Gastrocnemius medialis (tissue), 4 donors: ENCODE results near the gene CTNNBL1.

Experiments
- POLR2A ChIP-seq, 2 donors: fragments of 450-650 bp; IDR thresholded peaks; one replicate each; pipeline ENCODE4 v1.6.1; 2017; ENCODE audit warnings: antibody characterized with exemption in 2 of 2, mild to moderate bottlenecking in 2 of 2, moderate library complexity in 2 of 2
- TF ChIP-seq, protein P1 (sequence below), 5 experiments: fragments of 450-650 bp in 3 of 5; fragments of 200-600 bp in 2 of 5; sonication (generic) in 2 of 5; IDR thresholded peaks in 4 of 5; conservative IDR thresholded peaks in 1 of 5; 1 replicate in 4 of 5; 2 replicates in 1 of 5; pipeline ENCODE4 v1.5.1; 2016 to 2019; ENCODE audit warnings: antibody characterized with exemption in 5 of 5, mild to moderate bottlenecking in 3 of 5, moderate library complexity in 3 of 5

DNA sequence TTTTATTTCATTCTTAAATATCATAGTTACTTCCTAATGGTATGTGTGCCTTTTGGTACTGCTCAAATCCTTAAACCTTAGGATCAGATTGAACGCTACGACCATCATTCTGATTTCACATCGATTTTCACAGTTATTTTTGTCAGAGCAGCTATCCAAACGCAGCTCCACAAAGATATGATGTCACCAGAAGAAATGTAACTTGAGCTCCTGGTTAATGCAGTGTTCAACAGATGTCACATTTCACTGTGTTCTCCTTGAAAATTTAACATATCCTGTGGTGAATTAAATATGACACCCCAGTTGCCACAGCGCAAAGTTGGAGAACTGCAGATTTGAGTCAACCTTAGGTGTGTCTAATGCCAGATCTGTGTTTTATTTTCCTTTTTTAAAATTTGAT, 81.4 kb downstream of the CTNNBL1 start:
- TF ChIP-seq, protein P1, sequence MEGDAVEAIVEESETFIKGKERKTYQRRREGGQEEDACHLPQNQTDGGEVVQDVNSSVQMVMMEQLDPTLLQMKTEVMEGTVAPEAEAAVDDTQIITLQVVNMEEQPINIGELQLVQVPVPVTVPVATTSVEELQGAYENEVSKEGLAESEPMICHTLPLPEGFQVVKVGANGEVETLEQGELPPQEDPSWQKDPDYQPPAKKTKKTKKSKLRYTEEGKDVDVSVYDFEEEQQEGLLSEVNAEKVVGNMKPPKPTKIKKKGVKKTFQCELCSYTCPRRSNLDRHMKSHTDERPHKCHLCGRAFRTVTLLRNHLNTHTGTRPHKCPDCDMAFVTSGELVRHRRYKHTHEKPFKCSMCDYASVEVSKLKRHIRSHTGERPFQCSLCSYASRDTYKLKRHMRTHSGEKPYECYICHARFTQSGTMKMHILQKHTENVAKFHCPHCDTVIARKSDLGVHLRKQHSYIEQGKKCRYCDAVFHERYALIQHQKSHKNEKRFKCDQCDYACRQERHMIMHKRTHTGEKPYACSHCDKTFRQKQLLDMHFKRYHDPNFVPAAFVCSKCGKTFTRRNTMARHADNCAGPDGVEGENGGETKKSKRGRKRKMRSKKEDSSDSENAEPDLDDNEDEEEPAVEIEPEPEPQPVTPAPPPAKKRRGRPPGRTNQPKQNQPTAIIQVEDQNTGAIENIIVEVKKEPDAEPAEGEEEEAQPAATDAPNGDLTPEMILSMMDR (IDR thresholded peaks at IDR 0.05 in 4 of 5, conservative IDR thresholded peaks at IDR 0.05 in 1 of 5) = no peak
- no peak for TF ChIP-seq POLR2A (IDR thresholded peaks at IDR 0.05)
